HepG2 (cell line): ENCODE data around the gene PCGF3. TPM values are rescaled to one million over a fixed set of nuclear protein-coding genes. Genes with fewer than 3 reads are reported as not detected.

Source experiments
- CCAR2 ChIP-seq: fragments of 200-400 bp; formaldehyde crosslinking; optimal IDR thresholded peaks from 2 replicates; pipeline ENCODE3; 2018; ENCODE audit warnings: low read depth, mild to moderate bottlenecking, low read length, moderate library complexity
- CEBPG ChIP-seq: IDR thresholded peaks from 2 replicates; pipeline ENCODE4 v1.6.1; 2016
- GLI4 ChIP-seq: sonication (generic); formaldehyde crosslinking; IDR thresholded peaks from 2 replicates; pipeline ENCODE4 v1.5.1; 2020; ENCODE audit warnings: missing genetic modification reagents, mild to moderate bottlenecking, moderate library complexity, borderline replicate concordance
- KDM6A ChIP-seq: IDR thresholded peaks from 2 replicates; pipeline ENCODE4 v1.6.1; 2016; ENCODE audit warnings: low read depth
- KIAA2018 ChIP-seq: sonication (generic); formaldehyde crosslinking; IDR thresholded peaks from 2 replicates; pipeline ENCODE4 v1.5.0; 2020; ENCODE audit warnings: mild to moderate bottlenecking, missing genetic modification reagents, borderline replicate concordance
- KLF12 ChIP-seq: sonication (generic); formaldehyde crosslinking; IDR thresholded peaks from 2 replicates; pipeline ENCODE4 v1.4.0; 2020; ENCODE audit warnings: missing genetic modification reagents, borderline replicate concordance
- MAX ChIP-seq: IDR thresholded peaks from 2 replicates; pipeline ENCODE4 v1.6.1; 2012; ENCODE audit warnings: inconsistent platforms
- NFE2L2 ChIP-seq: fragments of 150-350 bp; IDR thresholded peaks from 2 replicates; pipeline ENCODE4 v1.6.1; 2014; ENCODE audit warnings: low read length
- NFKB2 ChIP-seq: sonication (generic); formaldehyde crosslinking; IDR thresholded peaks from 2 replicates; pipeline ENCODE4 v1.4.0; 2020; ENCODE audit warnings: missing genetic modification reagents, borderline replicate concordance
- NFYC ChIP-seq: IDR thresholded peaks from 2 replicates; pipeline ENCODE4 v1.6.1; 2016; ENCODE audit warnings: missing genetic modification reagents, missing compliant biosample characterization
- PAWR ChIP-seq: sonication (generic); formaldehyde crosslinking; IDR thresholded peaks from 2 replicates; pipeline ENCODE4 v1.4.0; 2020; ENCODE audit warnings: missing genetic modification reagents, mild to moderate bottlenecking, borderline replicate concordance
- RFXAP ChIP-seq: sonication (generic); formaldehyde crosslinking; IDR thresholded peaks from 2 replicates; pipeline ENCODE4 v1.4.0; 2020; ENCODE audit warnings: missing genetic modification reagents, borderline replicate concordance
- SNAPC2 ChIP-seq: sonication (generic); formaldehyde crosslinking; IDR thresholded peaks from 2 replicates; pipeline ENCODE4 v1.8.1; 2022; ENCODE audit warnings: mild to moderate bottlenecking, missing genetic modification reagents
- SOX5 ChIP-seq: IDR thresholded peaks from 2 replicates; pipeline ENCODE4 v1.6.1; 2016; ENCODE audit warnings: borderline replicate concordance
- ZNF746 ChIP-seq: sonication (generic); formaldehyde crosslinking; IDR thresholded peaks from 2 replicates; pipeline ENCODE4 v1.8.0; 2022; ENCODE audit warnings: mild to moderate bottlenecking, missing genetic modification reagents
- ZNF773 ChIP-seq: sonication (generic); formaldehyde crosslinking; IDR thresholded peaks from 2 replicates; pipeline ENCODE4 v1.4.0; 2020; ENCODE audit warnings: missing genetic modification reagents, borderline replicate concordance
- polyA plus RNA-seq, 8 experiments: library from polyadenylated mRNA; depleted of rRNA in 3 of 8; stranded (reverse) in 7 of 8; unstranded in 1 of 8; fragments of >200 nt; fragmentation: Illumina TruSeq in 4 of 8; extraction: Trizol in 4 of 8; gene quantifications; 2 replicates each; pipeline versions ENCODE4 v1.2.1 to v1.2.3, GENCODE V29; 2011 to 2016; ENCODE audit warnings: low read depth in 4 of 8, missing spikeins in 1 of 8, mixed read lengths in 1 of 8; ENCODE audit not compliant: insufficient read depth in 1 of 8
- total RNA-seq, 5 experiments: library from RNA; depleted of rRNA; stranded (reverse); fragments of >200 nt; fragmentation: Illumina TruSeq; extraction: Trizol; gene quantifications; 2 replicates each; pipeline ENCODE4 v1.2.3, GENCODE V29; 2016; ENCODE audit warnings: low read depth in 1 of 5
- TF ChIP-seq, protein P1 (sequence below): sonication (generic); formaldehyde crosslinking; conservative IDR thresholded peaks from 2 replicates; pipeline ENCODE4 v1.4.0; 2020; ENCODE audit warnings: missing genetic modification reagents
- TF ChIP-seq, protein P2 (sequence below): IDR thresholded peaks from 2 replicates; pipeline ENCODE4 v1.6.1; 2018; ENCODE audit warnings: missing genetic modification reagents

The PCGF3 gene
- total and polyA plus RNA-seq, 2 of the 13 experiments (the other 11 are each of a cell fraction or from before 2014, with no cell fraction given): 28.6 to 66.2 TPM

DNA sequence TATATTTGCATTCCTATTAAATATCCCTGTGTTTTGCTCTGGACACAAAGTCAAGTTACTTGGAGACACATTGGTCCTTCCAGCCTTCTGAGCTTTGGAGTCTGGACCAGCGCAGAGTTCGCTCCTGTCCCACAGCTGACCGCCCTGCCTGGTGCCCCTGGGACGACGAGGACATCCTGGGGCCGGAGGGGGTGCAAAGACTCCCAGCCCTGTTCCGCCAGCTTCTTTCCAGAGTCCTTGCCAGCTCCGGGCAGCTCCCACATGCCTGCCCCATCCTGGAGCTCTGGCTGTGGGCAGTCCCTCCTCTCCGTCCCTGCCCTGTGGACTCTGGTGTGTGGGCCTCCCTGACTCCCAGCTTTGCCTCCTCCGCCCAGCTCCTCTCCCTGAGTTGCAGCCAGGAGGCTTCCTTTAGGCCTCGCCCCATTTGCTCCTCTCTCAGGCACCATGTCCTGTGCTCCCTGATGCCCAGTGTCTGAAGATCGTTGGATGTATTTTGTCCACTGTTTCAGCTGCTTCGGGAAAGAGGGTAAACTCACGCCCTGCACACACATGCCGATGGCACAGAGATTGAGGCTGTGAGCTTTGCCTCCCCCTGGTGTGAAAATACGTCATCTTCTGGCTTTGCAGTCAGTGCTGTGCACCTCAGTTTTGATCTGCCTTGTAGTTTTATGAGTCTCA, 4.9 kb upstream of the PCGF3 start (continued):
- TF ChIP-seq SOX5 (0 out of 2 replicates have a peak, but pooled peaks have one; percentile 11), NFKB2 (CRISPR knock-in tag) (0 out of 2 replicates have a peak, but pooled peaks have one; percentile 25), KIAA2018 (CRISPR knock-in tag) (no peak), NFE2L2 (no peak), ZNF773 (CRISPR knock-in tag) (no peak), ZNF746 (no peak), MAX (peak; percentile 80), GLI4 (CRISPR knock-in tag) (no peak), KLF12 (CRISPR knock-in tag) (no peak), CCAR2 (no peak), PAWR (no peak), CEBPG (CRISPR knock-in tag) (no peak), KDM6A (CRISPR knock-in tag) (no peak), SNAPC2 (CRISPR knock-in tag) (no peak), NFYC (CRISPR knock-in tag) (no peak), RFXAP (CRISPR knock-in tag) (no peak)
- TF ChIP-seq, protein P1, sequence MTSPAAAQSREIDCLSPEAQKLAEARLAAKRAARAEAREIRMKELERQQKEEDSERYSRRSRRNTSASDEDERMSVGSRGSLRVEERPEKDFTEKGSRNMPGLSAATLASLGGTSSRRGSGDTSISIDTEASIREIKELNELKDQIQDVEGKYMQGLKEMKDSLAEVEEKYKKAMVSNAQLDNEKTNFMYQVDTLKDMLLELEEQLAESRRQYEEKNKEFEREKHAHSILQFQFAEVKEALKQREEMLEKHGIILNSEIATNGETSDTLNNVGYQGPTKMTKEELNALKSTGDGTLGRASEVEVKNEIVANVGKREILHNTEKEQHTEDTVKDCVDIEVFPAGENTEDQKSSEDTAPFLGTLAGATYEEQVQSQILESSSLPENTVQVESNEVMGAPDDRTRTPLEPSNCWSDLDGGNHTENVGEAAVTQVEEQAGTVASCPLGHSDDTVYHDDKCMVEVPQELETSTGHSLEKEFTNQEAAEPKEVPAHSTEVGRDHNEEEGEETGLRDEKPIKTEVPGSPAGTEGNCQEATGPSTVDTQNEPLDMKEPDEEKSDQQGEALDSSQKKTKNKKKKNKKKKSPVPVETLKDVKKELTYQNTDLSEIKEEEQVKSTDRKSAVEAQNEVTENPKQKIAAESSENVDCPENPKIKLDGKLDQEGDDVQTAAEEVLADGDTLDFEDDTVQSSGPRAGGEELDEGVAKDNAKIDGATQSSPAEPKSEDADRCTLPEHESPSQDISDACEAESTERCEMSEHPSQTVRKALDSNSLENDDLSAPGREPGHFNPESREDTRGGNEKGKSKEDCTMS (CRISPR knock-in tag): no peak
- TF ChIP-seq, protein P2, sequence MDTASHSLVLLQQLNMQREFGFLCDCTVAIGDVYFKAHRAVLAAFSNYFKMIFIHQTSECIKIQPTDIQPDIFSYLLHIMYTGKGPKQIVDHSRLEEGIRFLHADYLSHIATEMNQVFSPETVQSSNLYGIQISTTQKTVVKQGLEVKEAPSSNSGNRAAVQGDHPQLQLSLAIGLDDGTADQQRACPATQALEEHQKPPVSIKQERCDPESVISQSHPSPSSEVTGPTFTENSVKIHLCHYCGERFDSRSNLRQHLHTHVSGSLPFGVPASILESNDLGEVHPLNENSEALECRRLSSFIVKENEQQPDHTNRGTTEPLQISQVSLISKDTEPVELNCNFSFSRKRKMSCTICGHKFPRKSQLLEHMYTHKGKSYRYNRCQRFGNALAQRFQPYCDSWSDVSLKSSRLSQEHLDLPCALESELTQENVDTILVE (CRISPR knock-in tag): no peak
